GM18907 (cell line): ENCODE measurements around the gene COL20A1.

Experiments used
- ATAC-seq: cut with Tn5 transposase; IDR thresholded peaks from one replicate; pipeline ENCODE4 v1.9.1; 2021; ENCODE audit warnings: mild to moderate bottlenecking, moderate library complexity; ENCODE audit not compliant: unreplicated experiment

COL20A1 gene

DNA sequence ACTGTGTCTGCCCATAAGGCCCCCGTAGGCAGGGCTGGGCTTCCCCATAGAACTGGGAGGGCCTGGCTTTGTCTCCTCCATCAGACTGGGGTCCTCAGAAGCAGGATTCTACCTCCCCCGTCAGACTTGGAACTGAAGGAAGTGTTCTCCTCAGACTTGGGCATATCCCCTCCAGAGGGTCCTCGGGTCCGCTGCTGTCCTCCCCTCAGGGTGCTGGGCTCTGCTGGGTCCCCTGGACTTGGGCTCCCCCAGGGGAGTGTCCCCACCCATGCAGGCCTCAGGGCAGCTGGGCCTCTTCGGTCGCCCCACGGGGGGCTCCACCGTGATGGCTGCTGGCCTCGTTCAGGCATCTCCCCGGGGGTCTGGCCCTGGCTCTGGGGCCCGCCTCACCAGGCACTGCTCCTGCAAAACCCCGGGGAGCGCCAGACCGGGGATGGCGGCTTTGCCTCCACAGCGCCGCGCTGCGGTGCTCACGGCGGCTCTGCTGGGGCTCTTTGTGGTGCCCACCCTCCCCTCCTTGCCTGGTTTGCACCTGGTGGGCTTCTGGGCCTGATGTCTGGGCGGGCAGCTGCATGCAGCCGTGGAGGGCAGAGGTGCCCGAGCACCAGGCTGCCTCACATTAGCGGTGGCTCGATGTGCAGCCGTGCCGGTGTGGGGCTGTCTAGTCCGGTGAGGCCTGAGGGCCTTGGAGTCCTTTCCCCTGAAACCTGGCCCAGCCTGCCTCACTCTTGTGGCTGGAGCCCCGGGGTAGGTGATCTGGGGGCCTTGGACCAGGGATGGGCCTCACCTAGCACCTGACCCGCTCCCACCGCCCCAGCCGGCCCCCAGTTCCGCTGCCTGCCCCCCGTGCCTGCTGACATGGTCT is 13.9 kb downstream of the COL20A1 start:
- ATAC-seq = no peak

DNA sequence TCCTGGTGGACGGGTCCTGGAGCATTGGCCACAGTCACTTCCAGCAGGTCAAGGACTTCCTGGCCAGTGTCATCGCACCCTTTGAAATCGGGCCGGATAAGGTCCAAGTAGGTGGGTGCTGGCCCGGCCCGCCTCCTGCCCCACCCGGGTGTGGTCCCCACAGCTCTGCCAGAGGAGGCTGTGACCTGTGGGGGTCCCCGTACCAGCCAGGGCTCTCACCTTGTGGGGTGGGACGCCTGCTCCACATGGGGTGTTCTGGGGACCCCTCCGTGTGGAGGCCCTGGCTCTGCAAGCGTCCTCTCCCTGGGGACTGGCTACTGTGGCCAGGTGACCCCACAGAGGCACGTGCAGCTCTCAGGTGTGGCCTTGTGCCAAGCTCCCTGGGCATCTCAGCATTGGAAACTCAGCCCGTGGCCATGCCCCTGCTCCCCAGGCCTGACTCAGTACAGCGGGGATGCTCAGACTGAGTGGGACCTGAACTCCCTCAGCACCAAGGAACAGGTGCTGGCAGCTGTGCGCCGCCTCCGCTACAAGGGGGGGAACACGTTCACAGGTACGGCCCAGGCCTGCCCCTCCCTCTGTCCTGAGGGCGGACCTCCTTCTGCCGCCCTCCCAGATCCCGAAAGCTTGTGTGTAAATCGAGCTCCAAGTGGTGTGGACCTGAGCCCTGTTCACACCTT is 14.7 kb downstream of the COL20A1 start:
- ATAC-seq = no peak

DNA sequence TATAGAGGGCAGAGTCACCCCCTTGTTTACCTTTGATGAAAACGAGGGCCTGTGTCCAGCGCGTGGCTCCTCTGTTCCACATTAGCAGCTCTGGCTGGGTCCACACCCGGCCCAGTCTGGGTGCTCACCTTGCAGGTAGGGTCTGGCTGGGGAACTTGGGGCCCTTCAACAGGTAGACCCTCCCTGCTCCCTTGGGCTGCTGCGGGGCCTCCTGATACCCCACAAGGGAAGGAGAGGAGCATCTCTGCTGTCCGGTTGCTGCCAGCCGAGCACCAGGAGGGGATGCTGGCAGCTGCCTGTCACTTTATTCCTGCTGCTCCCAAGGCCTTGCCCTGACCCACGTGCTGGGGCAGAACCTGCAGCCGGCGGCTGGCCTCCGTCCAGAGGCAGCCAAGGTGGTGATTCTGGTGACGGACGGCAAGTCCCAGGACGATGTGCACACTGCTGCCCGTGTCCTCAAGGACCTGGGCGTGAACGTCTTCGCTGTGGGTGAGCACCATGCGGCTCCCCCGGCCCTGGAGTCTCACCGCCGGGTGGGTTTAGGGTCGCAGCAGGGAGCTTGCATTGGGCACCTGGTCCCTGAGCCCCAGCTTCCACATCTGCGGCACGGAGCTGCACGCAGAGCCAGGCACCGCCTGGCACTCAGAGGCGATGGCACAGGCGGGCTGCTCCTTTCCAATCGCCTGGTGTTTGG is 15.4 kb downstream of the COL20A1 start:
- no peak for ATAC-seq

DNA sequence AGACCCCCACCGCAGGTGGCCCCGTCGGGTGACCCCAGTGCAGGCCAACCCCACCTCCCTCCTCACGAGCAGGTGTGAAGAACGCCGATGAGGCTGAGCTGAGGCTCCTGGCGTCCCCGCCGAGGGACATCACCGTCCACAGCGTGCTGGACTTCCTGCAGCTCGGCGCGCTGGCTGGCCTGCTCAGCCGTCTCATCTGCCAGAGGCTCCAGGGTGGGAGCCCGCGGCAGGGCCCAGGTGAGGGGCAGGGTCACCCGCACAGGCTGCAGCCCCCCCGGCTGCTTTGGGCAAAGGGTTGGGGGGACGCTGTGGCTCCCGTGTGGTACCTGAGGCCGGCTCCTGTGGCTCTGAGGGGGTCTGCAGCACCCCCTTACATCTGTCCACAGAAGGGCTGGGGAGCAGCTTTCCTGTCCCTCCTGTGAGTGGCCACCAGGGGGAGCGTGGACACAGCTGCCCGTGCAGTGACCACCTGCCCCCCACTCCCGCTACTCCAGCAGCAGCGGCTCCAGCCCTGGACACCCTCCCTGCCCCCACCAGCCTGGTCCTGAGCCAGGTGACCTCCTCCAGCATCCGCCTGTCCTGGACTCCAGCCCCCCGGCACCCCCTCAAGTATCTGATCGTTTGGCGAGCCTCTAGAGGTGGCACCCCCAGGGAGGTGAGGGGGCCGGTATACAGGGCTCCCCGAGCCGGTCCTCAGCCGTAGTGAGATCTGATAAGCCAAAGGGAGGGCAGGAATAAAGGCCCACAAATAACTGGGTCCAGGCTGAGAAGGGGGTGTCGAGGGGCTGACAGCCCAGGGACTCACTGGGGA is 16.5 kb downstream of the COL20A1 start:
- no peak for ATAC-seq

DNA sequence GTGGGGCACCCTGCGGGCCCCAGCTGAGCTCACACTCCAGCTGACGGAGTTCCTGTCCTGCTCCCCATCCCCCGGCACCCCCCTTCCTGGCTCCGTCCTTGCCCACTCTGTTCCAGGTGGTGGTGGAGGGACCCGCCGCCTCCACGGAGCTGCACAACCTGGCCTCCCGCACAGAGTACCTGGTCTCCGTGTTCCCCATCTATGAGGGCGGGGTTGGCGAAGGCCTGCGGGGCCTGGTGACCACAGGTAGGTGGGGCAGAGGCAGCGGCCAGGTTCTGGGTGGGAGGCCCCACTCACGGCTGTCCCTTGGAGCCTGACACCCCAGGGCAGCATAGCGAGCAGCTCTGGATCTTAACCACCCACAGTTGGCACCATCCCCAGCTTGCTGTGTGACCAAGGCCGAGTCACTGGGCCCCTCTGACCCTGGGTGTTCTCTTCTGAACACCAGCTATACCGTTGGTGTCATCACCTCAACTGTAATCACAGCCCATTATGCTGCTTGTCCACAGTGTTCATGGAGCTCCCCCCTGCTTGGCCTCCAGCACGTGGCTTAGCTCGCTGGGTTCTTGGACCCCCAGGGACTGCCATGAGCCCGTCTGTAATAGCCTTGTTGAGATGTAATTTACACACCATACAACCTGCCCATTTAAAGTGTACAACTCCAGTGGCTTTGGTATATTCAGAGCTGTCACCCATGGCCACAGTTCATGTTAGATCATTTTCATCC is 17.4 kb downstream of the COL20A1 start:
- ATAC-seq = no peak

DNA sequence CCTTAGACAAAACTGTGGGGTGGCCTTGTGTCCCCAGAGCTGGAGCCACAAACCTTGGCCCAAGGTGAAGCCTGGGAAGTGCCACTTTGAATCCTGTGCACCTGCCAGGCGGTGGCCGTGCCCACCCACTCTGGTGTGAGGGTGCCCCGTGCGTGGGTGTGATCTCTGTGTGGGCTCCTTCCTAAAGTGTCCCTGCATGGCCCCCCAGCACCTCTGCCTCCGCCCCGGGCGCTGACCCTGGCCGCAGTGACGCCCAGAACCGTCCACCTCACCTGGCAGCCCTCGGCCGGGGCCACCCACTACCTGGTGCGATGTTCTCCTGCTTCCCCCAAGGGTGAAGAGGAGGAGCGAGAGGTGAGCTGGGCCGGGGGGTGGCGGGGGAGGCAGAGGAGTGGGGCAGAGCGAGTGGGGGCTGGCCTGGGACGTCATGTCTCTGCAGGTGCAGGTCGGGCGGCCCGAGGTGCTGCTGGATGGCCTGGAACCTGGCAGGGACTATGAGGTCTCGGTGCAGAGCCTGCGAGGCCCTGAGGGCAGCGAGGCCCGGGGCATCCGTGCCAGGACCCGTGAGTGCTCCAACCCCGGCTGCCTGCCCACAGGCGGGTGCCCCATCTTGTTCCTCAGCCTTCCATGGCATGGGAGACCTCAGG is 18.3 kb downstream of the COL20A1 start:
- ATAC-seq = no peak

DNA sequence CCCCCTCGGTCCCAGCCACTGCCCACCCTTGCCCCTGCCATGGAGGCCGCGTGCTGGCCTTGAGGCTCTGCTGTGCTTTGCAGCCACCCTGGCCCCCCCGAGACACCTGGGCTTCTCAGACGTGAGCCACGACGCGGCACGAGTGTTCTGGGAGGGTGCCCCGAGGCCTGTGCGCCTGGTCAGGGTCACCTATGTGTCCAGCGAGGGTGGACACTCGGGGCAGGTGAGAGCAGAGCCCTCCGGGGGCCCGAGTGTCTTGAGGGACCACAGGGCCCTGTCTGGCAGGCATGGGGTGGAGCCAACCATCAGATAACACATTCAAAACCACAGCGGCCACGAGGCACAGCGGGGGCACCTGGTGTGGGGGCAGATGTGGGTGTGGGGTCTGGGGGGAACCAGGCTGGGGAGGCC is 18.9 kb downstream of the COL20A1 start:
- ATAC-seq = no peak

DNA sequence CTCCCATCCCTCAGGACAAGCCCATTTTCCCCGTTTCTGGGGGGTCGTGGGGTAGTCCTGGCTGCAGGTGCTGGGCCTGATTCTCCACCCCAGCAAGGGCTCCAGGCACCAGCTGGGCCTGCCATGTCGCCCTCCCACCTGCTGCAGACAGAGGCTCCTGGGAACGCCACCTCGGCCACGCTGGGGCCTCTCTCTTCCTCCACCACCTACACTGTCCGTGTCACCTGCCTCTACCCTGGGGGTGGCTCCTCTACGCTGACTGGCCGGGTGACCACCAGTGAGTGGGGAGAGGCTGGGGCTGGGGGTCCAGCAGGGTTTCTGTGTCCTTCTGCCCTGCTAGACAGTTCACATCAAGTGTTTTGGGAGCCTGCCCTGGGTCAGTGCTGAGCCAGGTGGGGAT is 19.3 kb downstream of the COL20A1 start:
- no peak for ATAC-seq

DNA sequence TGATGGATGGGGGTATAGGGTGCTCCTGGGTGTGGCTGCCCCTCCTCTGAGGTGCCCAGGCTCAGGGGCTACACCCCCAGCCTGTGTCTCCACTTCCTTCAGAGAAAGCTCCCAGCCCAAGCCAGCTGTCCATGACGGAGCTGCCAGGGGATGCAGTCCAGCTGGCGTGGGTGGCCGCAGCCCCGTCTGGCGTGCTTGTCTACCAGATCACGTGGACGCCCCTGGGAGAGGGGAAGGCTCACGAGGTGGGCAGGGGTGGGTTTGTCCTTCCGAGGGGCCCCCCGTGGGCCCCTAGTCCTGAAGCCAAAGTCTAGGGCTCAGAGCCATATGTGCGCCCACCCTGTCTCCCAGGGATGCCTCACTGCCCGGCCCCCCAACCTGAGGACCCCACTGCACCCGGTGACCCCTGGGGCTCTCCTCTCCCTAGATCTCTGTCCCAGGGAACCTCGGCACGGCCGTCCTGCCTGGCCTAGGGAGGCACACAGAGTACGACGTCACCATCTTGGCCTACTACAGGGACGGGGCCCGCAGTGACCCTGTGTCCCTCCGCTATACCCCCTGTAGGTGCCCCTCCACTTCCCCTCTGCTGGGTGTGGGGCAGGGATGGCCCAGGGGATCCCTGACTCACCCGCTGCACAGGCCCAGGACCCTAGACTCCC is 19.8 kb downstream of the COL20A1 start:
- no peak for ATAC-seq

DNA sequence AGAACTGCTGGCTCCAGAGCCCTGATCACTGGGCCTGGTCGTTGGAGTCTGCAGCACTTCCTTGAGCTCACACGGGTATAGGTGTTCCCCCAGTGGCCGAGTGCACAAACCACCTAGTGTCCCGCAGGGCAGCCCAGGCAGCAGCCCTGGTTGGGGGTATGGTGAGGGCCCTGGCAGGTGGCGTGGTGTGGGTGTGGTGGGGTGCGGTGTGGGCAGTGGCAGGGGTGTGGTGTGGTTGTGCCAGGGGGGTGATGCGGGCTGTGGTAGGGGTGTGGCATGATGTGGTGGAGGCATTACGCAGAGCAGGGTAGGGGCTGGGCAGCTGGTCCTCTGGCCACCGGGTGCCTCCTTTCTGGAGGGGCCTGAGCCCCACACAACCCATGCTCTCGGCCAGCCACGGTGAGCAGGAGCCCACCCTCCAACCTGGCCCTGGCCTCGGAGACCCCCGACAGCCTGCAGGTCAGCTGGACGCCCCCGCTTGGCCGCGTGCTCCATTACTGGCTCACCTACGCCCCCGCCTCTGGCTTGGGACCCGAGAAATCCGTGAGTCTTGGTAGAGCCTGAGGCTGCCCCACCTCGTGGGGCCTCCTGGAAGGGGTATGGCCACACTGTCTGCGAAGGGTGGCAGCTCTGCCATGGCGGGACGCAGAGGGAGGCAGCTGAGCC is 20.5 kb downstream of the COL20A1 start:
- no peak for ATAC-seq

DNA sequence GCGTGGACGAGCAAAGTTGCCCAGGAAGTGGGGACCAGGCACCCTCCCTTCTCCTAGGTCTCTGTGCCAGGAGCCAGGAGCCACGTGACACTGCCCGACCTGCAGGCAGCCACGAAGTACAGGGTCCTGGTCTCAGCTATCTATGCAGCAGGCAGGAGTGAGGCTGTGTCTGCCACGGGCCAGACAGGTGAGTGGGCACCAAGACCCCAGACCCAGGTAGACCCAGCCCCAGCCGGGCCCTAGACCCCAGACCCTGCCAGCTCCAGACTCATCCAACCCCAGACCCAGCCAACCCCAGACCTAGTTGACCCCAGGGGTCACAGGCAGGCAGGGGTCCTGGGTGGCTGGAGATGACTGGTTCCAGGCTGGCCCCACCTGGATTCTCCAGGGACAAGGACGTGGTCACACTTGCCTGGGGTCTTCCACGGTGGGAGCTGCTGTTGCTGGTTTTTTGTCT is 21.1 kb downstream of the COL20A1 start:
- ATAC-seq = no peak

DNA sequence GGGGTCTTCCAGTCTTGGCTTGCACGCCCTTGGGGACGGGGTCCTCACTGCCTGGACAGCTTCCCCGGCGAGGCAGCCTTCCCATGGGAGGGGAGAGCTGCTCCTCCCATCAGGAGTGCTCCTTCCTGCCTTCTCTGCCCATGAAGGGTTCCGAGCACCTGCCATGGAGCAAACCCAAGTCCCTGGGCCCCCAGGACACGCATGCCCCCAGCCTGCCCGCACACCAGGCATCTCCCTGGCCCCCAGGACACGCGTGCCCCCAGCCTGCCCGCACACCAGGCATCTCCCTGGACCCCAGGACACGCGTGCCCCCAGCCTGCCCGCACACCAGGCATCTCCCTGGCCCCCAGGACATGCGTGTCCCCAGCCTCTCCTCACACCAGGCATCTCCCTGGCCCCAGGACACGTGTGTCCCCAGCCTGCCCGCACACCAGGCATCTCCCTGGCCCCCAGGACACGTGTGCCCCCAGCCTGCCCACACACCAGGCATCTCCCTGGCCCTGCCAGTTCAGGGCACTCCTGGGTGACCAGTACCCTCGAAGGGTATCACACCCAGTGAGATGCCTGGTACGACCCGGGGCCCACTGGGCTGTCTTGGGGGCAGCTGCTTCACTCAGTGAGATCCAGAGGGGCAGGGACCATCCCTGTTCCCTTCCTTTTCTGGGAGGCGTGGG is 21.7 kb downstream of the COL20A1 start:
- no peak for ATAC-seq

DNA sequence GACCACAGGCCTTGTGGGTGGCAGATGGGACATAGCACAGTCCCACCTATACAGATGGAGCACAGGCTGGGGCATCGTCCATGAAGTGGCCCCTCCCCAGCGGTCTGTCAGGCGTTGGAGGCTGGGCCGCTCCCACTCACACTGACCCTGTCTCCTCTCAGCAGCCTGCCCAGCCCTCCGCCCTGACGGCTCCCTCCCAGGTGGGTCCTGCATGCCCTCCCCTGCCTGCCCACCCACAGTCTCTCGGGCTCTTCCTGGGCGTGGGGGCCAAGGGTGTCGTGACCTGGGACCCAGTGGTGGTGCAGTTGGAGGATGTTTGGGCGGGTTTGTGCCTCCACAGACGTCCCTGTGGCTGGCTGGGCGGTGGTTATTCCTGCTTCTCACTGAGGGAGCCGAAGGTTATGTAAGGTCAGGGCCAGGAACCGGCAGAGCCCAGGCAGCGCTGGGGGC is 22.3 kb downstream of the COL20A1 start:
- ATAC-seq = no peak

DNA sequence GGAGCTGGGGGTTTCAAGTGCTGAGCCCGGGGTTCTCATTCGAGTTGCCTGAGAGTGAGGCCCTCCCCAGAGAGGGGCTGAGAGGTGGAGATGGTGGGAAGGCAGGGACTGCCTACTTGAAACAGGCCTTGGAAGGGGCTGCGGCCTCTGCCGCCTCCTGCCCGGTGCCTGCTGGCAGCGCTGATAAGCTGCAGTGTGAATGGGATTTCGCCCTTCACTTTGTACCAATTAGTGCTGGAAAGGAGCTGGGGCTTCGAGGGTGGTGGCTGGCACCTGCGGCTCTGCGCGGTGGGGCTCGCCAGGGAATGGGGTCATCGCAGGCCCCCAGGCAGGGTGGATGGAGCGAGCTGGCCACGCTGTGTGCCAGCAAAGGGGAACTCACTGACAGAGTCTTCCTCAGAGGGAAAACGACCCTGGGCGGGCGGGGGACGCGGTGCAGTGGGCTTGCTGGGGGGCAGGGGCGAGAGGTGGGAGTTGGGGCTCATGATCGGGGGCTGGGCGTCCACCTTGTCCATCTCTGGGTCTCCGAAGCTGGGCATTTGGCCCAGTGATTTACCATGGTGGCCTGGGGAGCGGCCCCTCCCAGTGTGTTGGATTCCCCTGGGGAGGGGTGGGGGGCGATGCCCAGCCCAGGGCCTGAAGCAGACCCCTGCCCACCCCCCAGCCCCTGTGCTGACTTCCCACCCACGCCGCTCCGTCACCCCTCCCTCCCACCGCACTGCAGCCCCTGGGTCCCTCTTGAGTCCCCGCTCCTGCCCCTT is 22.9 kb downstream of the COL20A1 start:
- ATAC-seq = no peak

DNA sequence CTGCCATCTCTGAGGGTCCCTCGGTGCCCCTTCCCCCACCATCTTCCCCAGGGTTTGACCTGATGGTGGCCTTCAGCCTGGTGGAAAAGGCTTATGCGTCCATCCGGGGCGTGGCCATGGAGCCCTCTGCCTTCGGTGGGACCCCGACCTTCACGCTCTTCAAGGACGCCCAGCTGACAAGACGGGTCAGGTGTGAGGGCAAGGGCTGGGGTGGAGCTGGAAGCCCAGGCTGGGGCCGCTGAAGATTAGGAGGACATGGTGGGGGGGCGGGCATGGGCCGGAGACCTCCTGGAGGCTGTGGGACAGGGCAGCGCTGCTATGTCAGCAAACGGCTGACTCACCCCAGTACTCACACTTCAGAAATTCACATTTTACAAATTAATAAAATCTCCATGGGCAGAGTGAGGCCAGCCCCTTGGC is 23.5 kb downstream of the COL20A1 start:
- ATAC-seq = no peak

DNA sequence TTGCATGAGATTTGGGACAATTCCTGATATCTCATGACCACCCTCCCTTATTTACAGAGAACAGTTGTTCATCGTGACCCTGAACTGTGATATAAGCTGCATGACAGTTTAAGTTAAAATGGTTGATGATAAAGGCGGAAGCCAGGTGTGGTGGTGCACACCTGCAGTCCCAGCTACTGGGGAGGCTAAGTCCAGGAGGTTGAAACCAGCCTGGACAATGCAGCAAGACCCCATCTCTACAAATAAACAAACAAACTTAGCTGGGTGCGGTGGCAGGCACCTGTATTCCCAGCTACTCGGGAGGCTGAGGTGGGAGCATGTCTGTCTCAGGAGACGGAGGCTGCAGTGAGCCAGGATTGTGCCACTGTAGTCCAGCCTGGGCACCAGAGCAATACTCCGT is 24.1 kb downstream of the COL20A1 start:
- no peak for ATAC-seq

DNA sequence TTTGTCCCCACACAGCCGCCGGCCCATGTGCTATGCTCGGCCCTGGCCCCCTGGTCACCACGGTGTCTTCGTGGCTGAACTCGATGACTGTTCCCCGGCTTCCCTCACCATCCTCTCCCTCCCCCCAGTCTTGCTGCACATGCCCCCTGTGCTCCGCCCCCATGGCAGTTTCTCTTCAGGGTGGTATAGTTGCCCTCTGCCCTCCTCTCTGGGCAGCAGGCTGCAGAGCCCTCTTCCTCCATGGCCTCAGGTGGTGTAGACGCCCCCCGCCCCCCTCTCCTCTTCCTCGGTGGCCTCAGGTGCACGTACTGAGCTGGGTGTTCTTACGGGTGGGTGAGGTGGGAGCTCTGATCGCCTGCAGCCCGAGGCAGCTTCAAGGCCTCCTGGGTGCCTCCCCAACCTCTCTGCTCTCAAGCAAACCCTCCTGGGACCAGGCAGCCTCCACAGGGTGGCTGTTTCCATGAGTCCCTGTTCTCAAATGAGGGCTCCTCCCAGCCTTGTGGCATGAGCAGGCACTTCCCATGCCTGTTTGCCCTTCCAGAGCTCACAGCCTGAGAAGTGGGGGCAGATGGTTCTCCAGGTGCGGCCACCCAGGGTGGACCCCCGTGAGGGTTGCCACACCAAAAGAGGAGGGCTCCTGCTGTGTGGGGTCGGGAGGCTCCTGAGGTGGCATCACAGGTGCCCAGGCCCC is 24.8 kb downstream of the COL20A1 start:
- ATAC-seq = no peak
